IMR-90 (cell line): ENCODE measurements around the gene HRH1. TPM values are rescaled to one million over a fixed set of nuclear protein-coding genes. Genes with fewer than 3 reads are reported as not detected.

Experiments used
- ATAC-seq: fragments of 200-7000 bp; cut with Tn5 transposase; 2 replicates; pipeline ENCODE4 v1.9.1; 2020; ENCODE audit warnings: low read depth, mild to moderate bottlenecking, moderate library complexity
- BruUV-seq: library from RNA; stranded (reverse); fragments of 400-500 nt; replicated peaks from 2 replicates; lab custom pipeline; 2021; lab: Mats Ljungman, UMichigan
- CTCF ChIA-PET: fragments of 300-600 bp; formaldehyde crosslinking; extraction: SDS; loops from one replicate; lab custom pipeline; 2021; ENCODE audit warnings: antibody characterized with exemption; lab: Yijun Ruan, JAX
- POLR2A ChIA-PET: fragments of 300-600 bp; sonication (Branson Sonifier 250); formaldehyde crosslinking; loops from one replicate; lab custom pipeline; 2022; ENCODE audit warnings: antibody characterized with exemption; ENCODE audit not compliant: unreplicated experiment; lab: Charles Lee
- DNase-seq: peaks from one replicate; pipeline ENCODE4 v3.0.0; 2013
- H2AFZ ChIP-seq: replicated peaks from 2 replicates; pipeline ENCODE3; 2013; ENCODE audit warnings: low read length, mild to moderate bottlenecking; ENCODE audit not compliant: poor library complexity
- H2AK5ac ChIP-seq: 2 replicates; pipeline ENCODE4 v1.6.1; 2013; ENCODE audit warnings: low read depth, low read length, inconsistent platforms
- H2AK9ac ChIP-seq: replicated peaks from 2 replicates; pipeline ENCODE3; 2013; ENCODE audit warnings: mild to moderate bottlenecking, low read depth, low read length, moderate library complexity; ENCODE audit not compliant: poor library complexity
- H2BK120ac ChIP-seq: 2 replicates; pipeline ENCODE4 v1.6.1; 2013; ENCODE audit warnings: low read depth, low read length, inconsistent platforms
- H2BK15ac ChIP-seq: 3 replicates; pipeline ENCODE4 v1.6.1; 2013; ENCODE audit warnings: low read depth, low read length, inconsistent platforms
- H2BK20ac ChIP-seq: 2 replicates; pipeline ENCODE4 v1.6.1; 2013; ENCODE audit warnings: low read depth, mild to moderate bottlenecking, inconsistent platforms, low read length, moderate library complexity
- H2BK5ac ChIP-seq: 2 replicates; pipeline ENCODE4 v1.6.1; 2013; ENCODE audit warnings: mild to moderate bottlenecking, low read depth, low read length, inconsistent platforms; ENCODE audit not compliant: poor library complexity, severe bottlenecking
- H3K14ac ChIP-seq: replicated peaks from 2 replicates; pipeline ENCODE4 v1.6.1; 2013; ENCODE audit warnings: low read depth, low read length, inconsistent platforms
- H3K18ac ChIP-seq: 2 replicates; pipeline ENCODE4 v1.6.1; 2013; ENCODE audit warnings: low read depth, low read length, control low read depth
- H3K23ac ChIP-seq: 2 replicates; pipeline ENCODE4 v1.6.1; 2013; ENCODE audit warnings: low read depth, low read length, inconsistent platforms
- H3K27ac ChIP-seq: 2 replicates; pipeline ENCODE4 v1.5.1; 2013; ENCODE audit warnings: mild to moderate bottlenecking, control low read depth, low read length; ENCODE audit not compliant: insufficient read depth
- H3K27me3 ChIP-seq: 2 replicates; pipeline ENCODE4 v1.6.1; 2013; ENCODE audit warnings: low read length; ENCODE audit not compliant: control insufficient read depth, insufficient read depth
- H3K36me3 ChIP-seq: 2 replicates; pipeline ENCODE4 v1.6.1; 2013; ENCODE audit warnings: low read length, mixed read lengths; ENCODE audit not compliant: control insufficient read depth, insufficient read depth
- H3K4ac ChIP-seq: 2 replicates; pipeline ENCODE4 v1.6.1; 2013; ENCODE audit warnings: low read depth, low read length, inconsistent platforms
- H3K4me1 ChIP-seq: 2 replicates; pipeline ENCODE4 v1.6.1; 2013; ENCODE audit warnings: low read length, mixed read lengths; ENCODE audit not compliant: control insufficient read depth, insufficient read depth
- H3K4me2 ChIP-seq: 2 replicates; pipeline ENCODE4 v1.6.1; 2013; ENCODE audit warnings: low read depth, mild to moderate bottlenecking, control low read depth, low read length, moderate library complexity
- H3K4me3 ChIP-seq: 2 replicates; pipeline ENCODE4 v1.5.1; 2013; ENCODE audit warnings: low read depth, mild to moderate bottlenecking, control low read depth, low read length, moderate library complexity; ENCODE audit not compliant: insufficient read depth
- H3K56ac ChIP-seq: 2 replicates; pipeline ENCODE4 v1.6.1; 2013; ENCODE audit warnings: low read length, inconsistent platforms; ENCODE audit not compliant: insufficient read depth; ENCODE audit errors: extremely low read depth
- H3K79me1 ChIP-seq, 2 experiments: 2 replicates each; pipeline ENCODE4 v1.6.1; 2013; ENCODE audit warnings: low read length in 2 of 2, inconsistent platforms in 1 of 2, low read depth in 1 of 2
- H3K9ac ChIP-seq: 2 replicates; pipeline ENCODE4 v1.6.1; 2013; ENCODE audit warnings: low read depth, low read length, control low read depth
- H3K9me1 ChIP-seq: 2 replicates; pipeline ENCODE4 v1.6.1; 2013; ENCODE audit warnings: low read length, inconsistent platforms; ENCODE audit not compliant: insufficient read depth
- H3K9me3 ChIP-seq: 2 replicates; pipeline ENCODE4 v1.6.1; 2013; ENCODE audit warnings: low read length; ENCODE audit not compliant: control insufficient read depth, insufficient read depth
- H4K20me1 ChIP-seq: 2 replicates; pipeline ENCODE4 v1.6.1; 2013; ENCODE audit warnings: low read length, inconsistent platforms; ENCODE audit not compliant: insufficient read depth
- H4K5ac ChIP-seq: 2 replicates; pipeline ENCODE4 v1.6.1; 2013; ENCODE audit warnings: mild to moderate bottlenecking, low read depth, low read length, control low read depth
- H4K8ac ChIP-seq, 2 experiments: 2 replicates each; pipeline ENCODE4 v1.6.1; 2013; ENCODE audit warnings: low read depth in 2 of 2, low read length in 2 of 2, control low read depth in 1 of 2, inconsistent platforms in 1 of 2
- H4K91ac ChIP-seq: 2 replicates; pipeline ENCODE4 v1.6.1; 2013; ENCODE audit warnings: low read depth, low read length, inconsistent platforms; ENCODE audit not compliant: insufficient read depth
- CEBPB ChIP-seq: IDR thresholded peaks from 2 replicates; pipeline ENCODE4 v1.6.1; 2012; ENCODE audit warnings: low read depth, low read length, improper control_type of control experiment
- NFE2L2 ChIP-seq: fragments of 150-350 bp; IDR thresholded peaks from 2 replicates; pipeline ENCODE4 v1.6.1; 2016; ENCODE audit warnings: low read depth, mild to moderate bottlenecking, low read length
- WGBS, 2 experiments: methylation state at CpG; one replicate each; pipeline versions ENCODE4 v1.1.5 to v1.1.7; 2013; ENCODE audit warnings: missing lambda C conversion rate in 2 of 2; ENCODE audit not compliant: insufficient read length in 1 of 2; ENCODE audit errors: extremely low coverage in 2 of 2; 5-methylcytosine and 5-hydroxymethylcytosine counted together
- dilution Hi-C: fragments of 300-500 bp; cut with HindIII; formaldehyde crosslinking; loops from one replicate; pipeline ENCODE4 v1.14.3; 2018; ENCODE audit warnings: low sequenced_read_pairs; ENCODE audit not compliant: unreplicated experiment
- in situ Hi-C: fragments of 300-500 bp; cut with MboI; formaldehyde crosslinking; loops from 3 replicates; pipeline ENCODE4 v1.14.3; 2019; ENCODE audit warnings: low sequenced_read_pairs, inconsistent platforms, mixed read lengths
- intact Hi-C: fragments of 100-400 bp; cut with micrococcal nuclease; formaldehyde crosslinking; loops from 2 replicates; pipeline ENCODE4 v1.10.0; 2022
- polyA plus RNA-seq, 3 experiments: library from polyadenylated mRNA; depleted of rRNA; stranded (reverse); fragments of >200 nt; gene quantifications; 2 replicates each; pipeline ENCODE4 v1.2.3, GENCODE V29; 2012; ENCODE audit warnings: low replicate concordance in 1 of 3
- total RNA-seq: library from RNA; depleted of rRNA; stranded (reverse); fragments of >200 nt; gene quantifications from 2 replicates; pipeline ENCODE4 v1.2.3, GENCODE V29; 2012

HRH1 gene
- total and polyA plus RNA-seq, 2 of the 4 experiments (the other 2 are of a cell fraction), result 7.6 to 16.1 TPM

DNA sequence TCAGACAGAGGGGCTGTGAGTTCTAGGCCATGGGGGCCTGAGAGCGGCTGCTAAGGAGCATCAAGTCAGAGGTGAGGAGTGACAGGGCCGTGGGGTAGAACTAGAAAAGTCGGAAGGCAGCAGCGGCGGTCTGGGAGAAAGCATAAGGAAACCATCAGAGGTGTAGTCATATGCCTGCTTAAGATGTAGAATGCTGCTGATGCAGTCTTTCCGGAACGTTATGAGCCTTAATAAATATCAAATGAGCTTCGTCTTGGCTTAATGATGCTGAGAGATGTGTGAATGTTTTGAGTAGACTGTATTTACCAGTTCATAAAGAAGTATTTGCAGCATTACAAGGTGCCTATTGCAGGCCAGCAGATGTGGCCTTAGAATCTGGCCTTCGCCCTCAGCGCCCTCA, 133.1 kb downstream of the HRH1 start:
- Histone ChIP-seq H4K8ac (peak overlapping the region; percentile 23 to 74; a peak in 3 of 4 replicates), H2BK120ac (peak overlapping the region; percentile 88), H2BK5ac (peak overlapping the region; percentile 99), H2BK15ac (peak overlapping the region; percentile 94), H2AK5ac (peak overlapping the region; percentile 79), H2AFZ (no peak overlapping the region), H3K27ac (peak overlapping the region; percentile 96), H4K91ac (peak overlapping the region; percentile 81), H2AK9ac (no peak overlapping the region), H3K4me2 (peak overlapping the region; percentile 25; the same call in 1 of the 2 replicates), H3K9ac (peak overlapping the region; percentile 78), H3K79me1 (peaks cover 36 to 63% of the 10 kb centered on the region in 2 experiments), H3K36me3 (no peaks in the 10 kb centered on the region; the same call in 1 of the 2 replicates), H4K20me1 (no peaks in the 10 kb centered on the region; the same call in 1 of the 2 replicates), H3K4ac (peak overlapping the region; percentile 87), H3K9me1 (peaks cover 36% of the 10 kb centered on the region), H3K18ac (peak overlapping the region; percentile 89), H3K4me1 (peaks cover 34% of the 10 kb centered on the region), H3K56ac (peak overlapping the region; percentile 89; the same call in 1 of the 2 replicates), H3K14ac (peak overlapping the region; percentile 77), H3K9me3 (no peaks in the 10 kb centered on the region), H4K5ac (peak overlapping the region; percentile 70), H2BK20ac (peak overlapping the region; percentile 77; the same call in 1 of the 2 replicates), H3K27me3 (no peaks in the 10 kb centered on the region), H3K23ac (peak overlapping the region; percentile 61), H3K4me3 (no peak overlapping the region)
- ATAC-seq (no peak), DNase-seq (no peak)
- dilution Hi-C loops, result no loop called here
- no peak for TF ChIP-seq NFE2L2
- TF ChIP-seq CEBPB, result no peak
- in situ Hi-C loops, result no loop called here
- WGBS, 2 experiments, result 83% methylated on average over 1 of the region's 10 CpGs; no CpG with 5 or more reads in 1 of the 2 experiments
- POLR2A ChIA-PET, result interaction anchor here (2.7 kb wide), 1 partner anchor 9 kb away, joined by 12 read pairs; no protein-coding TSS in a partner anchor
- intact Hi-C loops, result no loop called here
- CTCF ChIA-PET, result no interaction called here
- no TSS peak for BruUV-seq
